ENCODE data around the gene FUCA2. TPM values are rescaled to one million over a fixed set of nuclear protein-coding genes. Genes with fewer than 3 reads are reported as not detected.

FUCA2 gene
- total RNA-seq, 2 donors from 2014 or later: 40.2 to 54.1 TPM

DNA sequence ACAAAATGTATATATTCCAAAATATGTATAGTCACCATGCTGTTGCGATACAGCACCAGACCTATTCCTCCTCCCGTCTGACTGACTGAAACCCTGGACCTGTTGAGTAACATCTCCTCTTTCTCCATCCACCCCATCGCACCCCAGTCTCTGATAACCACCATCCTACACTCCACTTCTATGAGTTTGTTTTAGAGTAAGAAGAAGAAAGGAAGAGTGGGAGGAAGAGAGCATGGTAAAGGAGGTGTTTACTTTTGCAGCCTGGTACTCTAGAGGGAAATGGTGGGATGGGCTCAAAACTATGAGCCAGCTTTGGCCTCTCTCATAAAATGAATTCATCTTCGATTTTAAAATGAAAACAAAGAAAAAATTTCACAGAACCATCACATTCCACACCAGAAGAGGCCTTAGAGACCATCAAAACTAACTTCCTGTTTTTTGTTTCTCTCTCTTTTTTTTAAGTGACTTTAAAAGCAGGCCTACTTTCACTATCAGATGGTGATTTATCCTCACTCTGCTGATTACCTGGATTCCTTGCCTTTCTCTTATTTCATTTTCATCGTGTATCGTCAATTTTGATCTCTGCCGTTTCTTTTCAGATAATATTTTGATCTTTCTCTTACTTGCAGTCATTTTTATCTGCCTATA is 16.8 kb upstream of the FUCA2 start:
- no peaks in the 10 kb centered on the region for H3K9me3 ChIP-seq
- ATAC-seq (ENCODE audit: insufficient number of reproducible peaks, low FRiP score, low read depth): no peak
- no peaks in the 10 kb centered on the region for H3K27me3 ChIP-seq (replicated peaks; ENCODE audit: insufficient read depth)
- no peaks in the 10 kb centered on the region for H3K4me1 ChIP-seq (ENCODE audit: control insufficient read depth in 1 of 2, low read depth in 2 of 2)
- H3K27ac ChIP-seq: no peak overlapping the region
- no peak for DNase-seq (ENCODE audit: low spot score)
- TF ChIP-seq, protein P1, sequence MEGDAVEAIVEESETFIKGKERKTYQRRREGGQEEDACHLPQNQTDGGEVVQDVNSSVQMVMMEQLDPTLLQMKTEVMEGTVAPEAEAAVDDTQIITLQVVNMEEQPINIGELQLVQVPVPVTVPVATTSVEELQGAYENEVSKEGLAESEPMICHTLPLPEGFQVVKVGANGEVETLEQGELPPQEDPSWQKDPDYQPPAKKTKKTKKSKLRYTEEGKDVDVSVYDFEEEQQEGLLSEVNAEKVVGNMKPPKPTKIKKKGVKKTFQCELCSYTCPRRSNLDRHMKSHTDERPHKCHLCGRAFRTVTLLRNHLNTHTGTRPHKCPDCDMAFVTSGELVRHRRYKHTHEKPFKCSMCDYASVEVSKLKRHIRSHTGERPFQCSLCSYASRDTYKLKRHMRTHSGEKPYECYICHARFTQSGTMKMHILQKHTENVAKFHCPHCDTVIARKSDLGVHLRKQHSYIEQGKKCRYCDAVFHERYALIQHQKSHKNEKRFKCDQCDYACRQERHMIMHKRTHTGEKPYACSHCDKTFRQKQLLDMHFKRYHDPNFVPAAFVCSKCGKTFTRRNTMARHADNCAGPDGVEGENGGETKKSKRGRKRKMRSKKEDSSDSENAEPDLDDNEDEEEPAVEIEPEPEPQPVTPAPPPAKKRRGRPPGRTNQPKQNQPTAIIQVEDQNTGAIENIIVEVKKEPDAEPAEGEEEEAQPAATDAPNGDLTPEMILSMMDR (IDR thresholded peaks at IDR 0.05): no peak
- no peaks in the 10 kb centered on the region for H3K36me3 ChIP-seq
- H3K4me3 ChIP-seq: no peak overlapping the region

DNA sequence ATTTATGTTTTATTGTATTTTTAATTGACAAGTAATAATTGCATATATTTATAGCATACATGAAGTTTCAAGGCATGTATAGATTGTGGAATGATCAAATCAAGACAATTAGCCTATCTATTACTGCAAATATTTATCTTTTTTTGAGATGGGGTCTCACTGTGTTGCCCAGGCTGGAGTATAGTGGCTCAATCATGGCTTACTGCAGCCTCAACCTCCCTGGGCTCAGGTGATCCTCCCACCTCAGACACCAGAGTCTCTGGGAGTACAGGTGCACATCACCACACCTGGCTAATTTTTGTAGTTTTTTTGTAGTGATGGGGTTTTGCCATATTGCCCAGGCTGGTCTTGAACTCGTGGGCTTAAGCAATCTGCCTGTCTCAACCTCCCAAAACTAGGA is 16.2 kb upstream of the FUCA2 start:
- H3K9me3 ChIP-seq: no peaks in the 10 kb centered on the region
- ATAC-seq (ENCODE audit: insufficient number of reproducible peaks, low FRiP score, low read depth): no peak
- TF ChIP-seq, protein P1 (IDR thresholded peaks at IDR 0.05): no peak

DNA sequence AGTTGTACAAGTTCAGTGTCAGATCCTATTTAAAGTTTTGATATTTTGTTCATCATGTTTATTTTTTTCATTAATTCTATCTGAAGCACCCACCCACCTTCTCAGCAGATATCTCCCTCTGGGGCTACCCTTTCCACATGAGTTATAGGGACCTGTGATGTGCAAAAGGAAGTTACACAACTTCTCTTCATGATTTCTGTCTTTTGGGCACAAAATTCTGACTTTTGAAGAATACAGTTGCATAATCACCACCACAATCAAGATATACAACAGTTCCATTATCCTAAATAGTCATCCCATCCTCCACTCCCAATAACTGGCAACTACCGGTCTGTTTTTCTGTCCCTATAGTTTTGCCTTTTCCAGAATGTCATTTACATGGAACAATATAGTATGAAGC is 13.8 kb upstream of the FUCA2 start:
- no peaks in the 10 kb centered on the region for H3K27me3 ChIP-seq (replicated peaks; ENCODE audit: insufficient read depth)
- no peak overlapping the region for H3K4me3 ChIP-seq
- no peaks in the 10 kb centered on the region for H3K9me3 ChIP-seq
- ATAC-seq (ENCODE audit: insufficient number of reproducible peaks, low FRiP score, low read depth) (no peak), DNase-seq (ENCODE audit: low spot score) (no peak)
- TF ChIP-seq, protein P1 (IDR thresholded peaks at IDR 0.05): no peak
- no peak overlapping the region for H3K27ac ChIP-seq
- H3K36me3 ChIP-seq: no peaks in the 10 kb centered on the region
- H3K4me1 ChIP-seq (ENCODE audit: control insufficient read depth in 1 of 2, low read depth in 2 of 2): no peaks in the 10 kb centered on the region

More for the DNA sequence above, 16.2 kb upstream of the FUCA2 start:
- H3K4me1 ChIP-seq (ENCODE audit: control insufficient read depth in 1 of 2, low read depth in 2 of 2): no peaks in the 10 kb centered on the region
- H3K27ac ChIP-seq: no peak overlapping the region
- H3K27me3 ChIP-seq (replicated peaks; ENCODE audit: insufficient read depth): no peaks in the 10 kb centered on the region
- H3K4me3 ChIP-seq: no peak overlapping the region
- no peak for DNase-seq (ENCODE audit: low spot score)
- no peaks in the 10 kb centered on the region for H3K36me3 ChIP-seq

DNA sequence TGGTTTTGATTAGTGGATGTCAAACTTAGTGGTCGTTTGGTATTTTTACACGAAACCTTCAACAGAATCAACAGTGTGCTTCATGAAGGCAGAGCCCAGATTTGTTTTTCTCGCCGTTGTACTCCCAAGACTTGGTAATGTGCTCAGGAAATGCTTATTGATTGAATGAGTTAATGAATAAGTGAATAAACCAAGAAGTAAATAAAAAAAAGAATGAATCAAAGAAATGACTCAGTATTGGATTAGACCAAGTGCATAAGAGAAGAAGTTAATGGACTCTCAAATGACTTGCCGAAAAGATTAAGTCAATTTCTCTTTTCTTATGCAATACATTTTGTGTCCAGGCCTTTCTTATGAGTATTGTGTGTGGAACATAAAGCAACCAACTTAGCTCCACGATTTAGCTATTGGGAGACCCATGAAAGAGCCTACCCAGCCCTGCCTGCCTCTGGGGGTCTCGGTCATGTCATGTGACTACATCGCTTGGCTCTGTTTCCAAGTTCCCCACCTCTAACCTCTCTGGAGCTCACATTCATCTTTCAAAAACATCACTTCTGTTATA is 10.6 kb upstream of the FUCA2 start:
- H3K4me3 ChIP-seq: no peak overlapping the region
- ATAC-seq (ENCODE audit: insufficient number of reproducible peaks, low FRiP score, low read depth) (no peak), DNase-seq (ENCODE audit: low spot score) (no peak)
- H3K9me3 ChIP-seq: no peaks in the 10 kb centered on the region
- H3K36me3 ChIP-seq: no peaks in the 10 kb centered on the region
- no peaks in the 10 kb centered on the region for H3K27me3 ChIP-seq (replicated peaks; ENCODE audit: insufficient read depth)
- TF ChIP-seq, protein P1 (IDR thresholded peaks at IDR 0.05): no peak
- no peaks in the 10 kb centered on the region for H3K4me1 ChIP-seq (ENCODE audit: control insufficient read depth in 1 of 2, low read depth in 2 of 2)
- no peak overlapping the region for H3K27ac ChIP-seq

DNA sequence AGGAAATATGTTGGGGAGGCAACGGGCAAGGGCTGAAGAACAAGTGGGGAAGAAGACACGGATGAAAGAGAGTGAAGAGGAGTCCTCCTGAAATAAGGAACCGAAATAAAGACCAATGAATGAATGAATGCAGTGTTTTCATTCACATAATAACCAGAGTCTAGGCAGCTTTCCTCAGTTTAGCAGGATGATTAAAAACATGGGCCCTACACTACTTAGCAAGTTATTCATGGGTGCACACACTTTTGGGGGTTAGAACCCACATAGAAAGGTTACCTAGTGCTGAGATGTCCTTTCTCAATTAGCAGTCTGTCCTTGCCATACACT is 5.9 kb upstream of the FUCA2 start:
- Histone ChIP-seq H3K36me3 (no peaks in the 10 kb centered on the region), H3K27me3 (replicated peaks; ENCODE audit: insufficient read depth) (no peaks in the 10 kb centered on the region), H3K4me3 (no peak overlapping the region), H3K4me1 (ENCODE audit: control insufficient read depth in 1 of 2, low read depth in 2 of 2) (peaks cover 6 to 12% of the 10 kb centered on the region in 2 donors), H3K27ac (no peak overlapping the region), H3K9me3 (no peaks in the 10 kb centered on the region)
- ATAC-seq (ENCODE audit: insufficient number of reproducible peaks, low FRiP score, low read depth) (no peak), DNase-seq (ENCODE audit: low spot score) (no peak)
- TF ChIP-seq, protein P1 (IDR thresholded peaks at IDR 0.05): no peak

All from thoracic aorta (tissue), 2 donors.